ENCODE data around the gene COTL1. TPM values are rescaled to one million over a fixed set of nuclear protein-coding genes. Genes with fewer than 3 reads are reported as not detected.

The COTL1 gene
- total and polyA plus RNA-seq, 9 of the 15 experiments (the other 6 are each of a cell fraction or from before 2014, with no cell fraction given), result 27.7 to 185 (median 72.5) TPM

GRCh38 chr16:84607694-84608093 is 10.2 kb downstream of the COTL1 start (continued):
- TF ChIP-seq ARID3A (IDR thresholded peaks at IDR 0.05; ENCODE audit: borderline replicate concordance, low read depth, low read length) (no peak), TBP (optimal IDR thresholded peaks at IDR 0.05; ENCODE audit: low read depth, low read length) (peak; percentile 31), SREBF2 (CRISPR knock-in tag; IDR thresholded peaks at IDR 0.05) (no peak), HNRNPLL (IDR thresholded peaks at IDR 0.05; ENCODE audit: low read depth, low read length, poor library complexity, severe bottlenecking) (no peak), NRF1 (conservative IDR thresholded peaks at IDR 0.05 in 1 of 2, IDR thresholded peaks at IDR 0.05 in 1 of 2) (peak; percentile 67 to 76; a peak in 3 of 4 replicates), SMARCA4 (IDR thresholded peaks at IDR 0.05) (peak; percentile 88), ARID1B (IDR thresholded peaks at IDR 0.05) (peak; percentile 90), NFXL1 (CRISPR knock-in tag; IDR thresholded peaks at IDR 0.05) (no peak), ARID3B (CRISPR knock-in tag; IDR thresholded peaks at IDR 0.05; ENCODE audit: borderline replicate concordance) (no peak), ESRRA (IDR thresholded peaks at IDR 0.05; ENCODE audit: borderline replicate concordance, low read depth) (peak; percentile 99), MEIS2 (IDR thresholded peaks at IDR 0.05; ENCODE audit: partially characterized antibody) (peak; percentile 71), CREB1 (IDR thresholded peaks at IDR 0.05) (no peak), CREB1 (CRISPR knock-in tag; IDR thresholded peaks at IDR 0.05) (no peak), MLX (CRISPR knock-in tag; conservative IDR thresholded peaks at IDR 0.05) (no peak), OTX1 (CRISPR knock-in tag; IDR thresholded peaks at IDR 0.05) (peak; percentile 72; the same call in 1 of the 2 replicates), ARHGAP35 (IDR thresholded peaks at IDR 0.05; ENCODE audit: partially characterized antibody) (no peak), RNF219 (CRISPR knock-in tag; IDR thresholded peaks at IDR 0.05) (no peak), ZNF655 (CRISPR knock-in tag; IDR thresholded peaks at IDR 0.05) (no peak), ELF1 (tag; IDR thresholded peaks at IDR 0.05) (peak; percentile 53; the same call in 1 of the 2 replicates), NCOA1 (IDR thresholded peaks at IDR 0.05; ENCODE audit: low read depth) (peak; percentile 66; the same call in 1 of the 2 replicates), CEBPB (tag; IDR thresholded peaks at IDR 0.05) (no peak), MAX (CRISPR knock-in tag; IDR thresholded peaks at IDR 0.05) (0 out of 2 replicates have a peak, but pooled peaks have one; percentile 29)

All from K562 (cell line).